Activated CD8-positive, alpha-beta memory T cell treated with anti-CD3 and anti-CD28 coated beads, Interleukin-2, amount 50 U/mL, for 1 hour (primary cell): ENCODE data around the gene SLC25A46.
"Not testable (repeated sequence)": the region's sequence is repeated elsewhere in the genome, so short reads cannot be mapped to it uniquely, and the experiment has no call there.

Experiments
- DNase-seq: peaks from one replicate; pipeline ENCODE4 v3.0.0-alpha.2; 2020; ENCODE audit errors: extremely low read depth

Gene SLC25A46

DNA sequence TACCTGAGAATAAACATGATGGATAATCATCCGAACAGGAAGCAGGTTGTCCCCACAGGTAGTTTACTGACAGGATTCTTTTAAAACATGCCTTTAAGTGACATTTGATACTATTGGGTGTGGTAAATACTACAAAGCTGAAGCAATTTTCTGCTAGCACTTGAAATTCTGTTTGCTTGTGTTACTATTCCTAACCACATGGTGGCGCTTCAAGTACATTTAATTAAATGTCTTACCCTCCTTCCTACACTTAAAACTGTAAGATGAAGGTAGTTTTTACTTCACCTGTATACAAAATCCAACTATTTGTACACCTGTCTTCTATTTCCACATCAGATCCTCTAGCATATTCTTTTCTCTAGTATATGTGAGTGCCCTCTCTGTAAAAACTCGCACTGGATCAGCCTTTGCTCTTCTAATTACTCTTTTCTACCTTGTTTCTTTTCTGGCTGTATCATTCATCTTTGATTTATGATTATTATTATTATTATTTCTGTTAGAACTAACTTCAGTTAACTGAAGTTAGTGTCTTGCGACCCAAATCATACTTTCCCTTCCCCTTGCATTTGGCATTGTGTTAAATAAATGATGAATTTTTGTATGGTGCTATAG, 18.4 kb downstream of the SLC25A46 start:
- no peak for DNase-seq

DNA sequence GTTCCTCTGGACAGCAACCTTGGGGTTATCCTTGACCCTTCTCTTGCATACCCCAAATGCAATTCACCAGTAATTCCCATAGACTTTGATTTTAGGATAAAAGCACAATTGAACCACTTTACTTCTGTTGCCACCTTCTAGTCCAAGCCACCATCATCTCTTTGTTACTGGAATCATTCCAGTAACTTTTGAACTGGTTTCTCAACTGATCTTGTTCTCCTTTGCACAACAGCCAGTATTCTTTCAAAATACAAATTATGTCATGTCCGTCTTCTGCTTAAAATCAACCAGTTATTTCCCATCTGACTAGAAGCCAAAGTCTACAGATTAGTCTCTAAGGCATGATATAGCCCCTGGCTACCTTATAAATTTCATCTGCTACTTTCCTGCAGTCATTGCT, 21.4 kb downstream of the SLC25A46 start:
- DNase-seq = no peak

GRCh38 chr5:110768138-110768860, 29.5 kb downstream of the SLC25A46 start:
- no peak for DNase-seq

DNA sequence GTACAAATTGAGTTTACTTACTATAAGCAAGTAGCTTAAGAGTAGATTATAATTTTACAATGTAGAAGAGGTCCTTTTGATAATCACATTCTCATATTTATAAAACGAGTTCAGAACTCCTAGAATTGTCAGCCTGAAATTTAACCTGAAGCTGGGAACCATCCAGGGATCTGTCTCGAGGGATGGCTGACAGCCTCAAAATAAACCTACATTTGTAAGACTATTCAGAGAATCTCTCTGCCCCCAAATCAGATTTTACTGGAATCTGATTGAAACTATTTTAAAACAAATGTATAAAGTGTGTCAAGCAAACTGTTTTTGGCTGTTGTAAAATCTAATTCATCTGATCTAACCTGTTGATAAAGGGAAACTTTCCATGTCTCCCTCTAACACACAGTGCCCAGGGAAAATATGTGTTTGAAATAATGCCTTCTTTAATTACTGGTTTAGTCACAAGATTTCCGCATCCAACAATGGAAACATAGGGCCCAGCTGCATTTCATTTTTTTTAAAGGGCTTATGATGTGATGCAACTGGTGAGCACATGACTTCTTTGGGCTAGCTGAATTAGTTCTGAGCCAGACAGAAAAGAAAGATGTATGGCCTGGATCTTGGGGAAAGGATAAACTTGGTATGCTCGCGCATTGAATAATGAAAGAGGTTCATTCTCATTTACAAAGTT, 30.3 kb downstream of the SLC25A46 start:
- DNase-seq = no peak

DNA sequence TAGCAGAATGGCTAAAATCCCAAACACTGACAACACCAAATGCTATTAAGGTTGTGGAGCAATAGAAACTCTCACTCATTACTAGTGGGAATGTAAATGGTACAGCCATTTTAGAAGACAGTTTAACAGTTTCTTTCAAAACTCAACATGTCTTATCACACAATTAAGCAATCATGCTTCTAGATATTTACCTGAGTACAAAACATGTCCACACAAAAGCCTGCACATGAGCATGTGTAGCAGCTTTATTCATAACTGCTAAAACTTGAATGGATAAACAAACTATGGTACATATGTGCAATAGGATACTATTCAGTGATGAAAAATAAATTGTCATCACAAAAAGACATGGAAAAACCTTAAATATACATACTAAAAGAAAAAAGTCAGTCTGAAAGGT, 31.5 kb downstream of the SLC25A46 start:
- DNase-seq = no peak

DNA sequence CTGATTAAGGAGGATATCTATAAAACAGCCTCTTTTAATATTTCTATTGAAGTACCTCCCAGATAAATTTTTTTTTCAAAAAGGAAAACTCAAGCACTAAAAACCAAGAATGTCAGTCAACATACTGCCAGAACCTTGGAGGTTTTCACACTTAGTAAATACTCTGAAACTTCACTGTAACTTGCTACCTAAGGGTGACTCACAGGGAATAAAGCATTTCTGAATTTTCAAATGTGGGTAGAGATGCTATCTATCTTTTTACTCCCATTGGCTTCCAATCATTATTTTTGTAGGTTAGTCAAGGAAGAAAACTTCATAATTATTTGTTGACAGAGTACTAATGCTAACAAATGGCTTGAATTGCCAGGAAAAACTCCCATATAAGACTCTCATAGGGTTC, 46.1 kb downstream of the SLC25A46 start:
- no peak for DNase-seq

DNA sequence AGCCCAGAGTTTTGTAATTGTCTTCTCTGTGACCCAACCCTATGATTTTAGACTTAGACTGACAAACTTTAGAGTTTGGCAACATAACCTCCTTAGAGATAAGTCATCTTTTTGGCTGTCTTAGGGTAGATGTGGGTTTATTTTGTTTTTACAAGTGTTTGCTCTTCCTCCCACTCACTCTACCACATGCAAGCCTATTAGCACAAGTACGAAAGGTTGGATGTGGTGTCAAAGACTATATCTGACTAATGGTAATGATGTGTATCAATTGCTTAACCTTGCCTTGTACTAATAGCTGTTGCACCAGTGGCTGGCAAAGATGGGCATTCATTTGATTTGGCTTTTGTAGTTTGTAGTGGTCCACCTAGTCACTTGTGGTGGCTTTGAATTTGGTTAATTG, 46.5 kb downstream of the SLC25A46 start:
- DNase-seq = no peak

DNA sequence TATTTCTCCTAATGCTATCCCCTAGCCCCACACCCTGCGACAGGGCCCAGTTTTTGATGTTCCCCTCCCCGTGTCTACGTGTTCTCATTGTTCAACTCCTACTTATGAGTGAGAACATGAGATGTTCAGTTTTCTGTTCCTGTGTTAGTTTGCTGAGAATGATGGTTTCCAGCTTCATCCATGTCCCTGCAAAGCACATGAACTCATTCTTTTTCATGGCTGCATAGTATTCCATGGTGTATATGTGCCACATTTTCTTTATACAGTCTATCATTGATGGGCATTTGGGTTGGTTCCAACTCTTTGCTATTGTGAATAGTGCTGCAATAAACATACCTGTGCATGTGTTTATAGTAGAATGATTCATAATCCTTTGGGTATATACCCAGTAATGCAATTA, 49.2 kb downstream of the SLC25A46 start:
- not testable (repeated sequence) for DNase-seq

DNA sequence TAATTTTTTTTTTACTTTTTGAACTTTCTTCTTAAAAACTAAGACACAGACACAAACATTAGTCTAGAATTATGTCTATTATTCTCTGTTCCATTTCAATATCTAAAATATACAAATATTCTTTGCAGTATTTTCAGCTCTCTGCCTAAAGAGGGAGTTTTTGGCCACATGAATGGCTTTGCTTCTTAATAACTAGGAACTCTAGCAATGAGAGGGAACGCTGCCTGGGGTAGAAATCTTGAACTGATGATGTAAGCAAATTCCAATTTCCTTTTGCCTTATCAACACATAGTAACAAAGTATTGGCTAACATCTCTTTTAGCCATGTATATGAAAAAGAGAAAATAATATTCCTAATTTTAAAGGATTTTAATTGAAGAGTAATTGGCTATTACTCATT, 51.9 kb downstream of the SLC25A46 start:
- no peak for DNase-seq

DNA sequence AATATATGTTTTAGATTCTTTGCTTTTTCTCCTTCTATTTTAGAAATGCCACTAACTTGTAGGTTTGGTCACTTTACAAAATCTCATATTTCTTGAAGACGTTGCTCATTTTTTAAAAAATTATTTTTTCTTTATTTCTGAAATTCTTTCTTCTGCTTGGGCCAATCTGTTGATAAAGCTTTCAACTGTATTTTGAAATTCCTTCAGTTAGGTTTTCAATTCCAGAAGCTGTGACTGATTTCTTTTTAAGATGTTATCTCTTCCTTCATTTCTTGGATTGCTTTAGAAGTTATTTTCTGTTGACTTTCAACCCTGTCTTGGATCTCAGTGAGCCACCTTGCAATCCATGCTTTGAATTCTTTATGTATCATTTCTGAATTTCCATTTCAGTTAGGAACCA, 64.2 kb downstream of the SLC25A46 start:
- DNase-seq = no peak

DNA sequence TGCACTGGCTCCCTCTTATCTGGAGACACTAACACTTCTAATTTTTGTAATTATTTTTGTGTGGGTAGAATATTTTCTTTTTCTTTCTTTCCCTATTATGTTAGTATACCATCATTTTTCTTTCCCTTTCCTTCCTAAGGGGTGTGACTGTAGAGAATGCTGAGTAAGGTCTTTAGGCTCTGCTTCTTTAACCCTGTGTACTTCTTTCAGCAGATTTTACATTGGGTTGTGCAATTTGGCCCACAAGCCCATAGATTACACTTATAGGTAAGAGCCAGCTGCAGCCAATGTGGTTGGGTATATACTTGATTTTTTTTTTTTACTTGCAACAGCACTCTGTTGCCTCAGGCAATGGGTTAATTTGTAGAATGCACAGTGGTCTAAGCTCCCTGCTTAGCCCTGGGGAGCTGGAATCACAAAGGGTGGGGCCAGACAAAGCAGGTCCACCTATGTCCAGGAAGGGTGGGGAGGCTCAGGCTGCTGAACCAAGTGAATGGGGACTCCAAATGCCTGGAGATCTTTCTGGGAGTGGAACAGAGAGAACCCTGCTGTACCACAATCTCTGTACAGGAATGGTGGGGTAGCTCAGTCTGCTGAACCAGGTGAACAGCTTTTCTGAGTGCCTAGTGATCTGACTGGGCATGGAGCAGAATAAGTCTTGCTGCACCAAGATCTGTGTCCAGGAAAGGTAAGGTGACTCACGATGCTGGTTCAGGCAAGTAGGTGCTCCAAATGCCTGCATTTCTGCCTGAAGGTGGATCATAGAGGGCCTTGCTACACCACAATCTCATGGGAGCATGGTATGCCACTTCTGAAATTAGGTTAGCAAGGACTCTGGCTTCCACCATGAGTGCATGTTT, 64.9 kb downstream of the SLC25A46 start:
- no peak for DNase-seq

DNA sequence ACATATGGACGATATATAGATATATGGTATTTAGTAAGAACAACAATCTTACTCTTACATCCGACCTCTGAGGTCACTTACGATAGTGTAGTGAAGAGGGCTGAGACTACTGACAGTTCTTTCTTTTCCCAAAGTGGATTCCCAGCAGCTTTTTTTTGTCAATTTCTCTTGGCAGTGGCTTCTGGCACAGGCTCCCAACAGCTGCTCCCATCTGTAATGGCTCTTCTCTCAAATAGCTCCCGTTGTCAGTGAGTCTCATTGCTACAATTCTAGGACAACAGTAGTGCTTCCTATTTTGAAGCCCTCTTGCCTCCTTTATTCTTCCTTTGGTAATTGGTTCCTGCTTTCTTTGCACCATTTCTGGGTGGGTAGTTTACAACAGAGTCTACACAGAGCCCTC, 68.4 kb downstream of the SLC25A46 start:
- no peak for DNase-seq

GRCh38 chr5:110809006-110809405, 70.2 kb downstream of the SLC25A46 start:
- DNase-seq = no peak
